Upper lobe of right lung (tissue), 1 donor: ENCODE data around the gene SERPINI1. TPM values are rescaled to one million over a fixed set of nuclear protein-coding genes. Genes with fewer than 3 reads are reported as not detected.

Experiments
- ATAC-seq: fragments of 200-7000 bp; cut with Tn5 transposase; one replicate; pipeline ENCODE4 v1.9.1; 2020; ENCODE audit warnings: mild to moderate bottlenecking, moderate library complexity
- DNase-seq: peaks from one replicate; pipeline ENCODE4 v3.0.0-alpha.2; 2020
- H3K27ac ChIP-seq: fragments of 200-600 bp; one replicate; pipeline ENCODE4 v1.8.0; 2022
- H3K27me3 ChIP-seq: fragments of 200-600 bp; one replicate; pipeline ENCODE4 v1.8.0; 2022; ENCODE audit warnings: mild to moderate bottlenecking
- H3K36me3 ChIP-seq: fragments of 200-600 bp; one replicate; pipeline ENCODE4 v1.8.0; 2022
- H3K4me1 ChIP-seq: fragments of 200-600 bp; one replicate; pipeline ENCODE4 v1.8.0; 2022
- H3K4me3 ChIP-seq: fragments of 200-600 bp; one replicate; pipeline ENCODE4 v1.8.0; 2022; ENCODE audit warnings: mild to moderate bottlenecking
- H3K9me3 ChIP-seq: fragments of 200-600 bp; one replicate; pipeline ENCODE4 v1.8.0; 2022
- intact Hi-C: fragments of 100-400 bp; cut with DNase I; formaldehyde crosslinking; loops from one replicate; pipeline ENCODE4 v1.11.0; 2022
- total RNA-seq: library from RNA; stranded (reverse); fragmentation: NEBNext Ultra II Directional; extraction: Animal tissue kit (Norgen Biotek cat#: 25700); gene quantifications from one replicate; pipeline ENCODE4 v1.2.1, GENCODE V29; 2021
- TF ChIP-seq, protein P1 (sequence below): fragments of 200-600 bp; IDR thresholded peaks from one replicate; pipeline ENCODE4 v1.8.0; 2022; ENCODE audit warnings: antibody characterized with exemption
- donor health status: DM: no; HTN: yes; CAD: no; lungs with severe emphysema.

Gene SERPINI1
- total RNA-seq, 1 donor from 2014 or later, result 7.1 TPM

DNA sequence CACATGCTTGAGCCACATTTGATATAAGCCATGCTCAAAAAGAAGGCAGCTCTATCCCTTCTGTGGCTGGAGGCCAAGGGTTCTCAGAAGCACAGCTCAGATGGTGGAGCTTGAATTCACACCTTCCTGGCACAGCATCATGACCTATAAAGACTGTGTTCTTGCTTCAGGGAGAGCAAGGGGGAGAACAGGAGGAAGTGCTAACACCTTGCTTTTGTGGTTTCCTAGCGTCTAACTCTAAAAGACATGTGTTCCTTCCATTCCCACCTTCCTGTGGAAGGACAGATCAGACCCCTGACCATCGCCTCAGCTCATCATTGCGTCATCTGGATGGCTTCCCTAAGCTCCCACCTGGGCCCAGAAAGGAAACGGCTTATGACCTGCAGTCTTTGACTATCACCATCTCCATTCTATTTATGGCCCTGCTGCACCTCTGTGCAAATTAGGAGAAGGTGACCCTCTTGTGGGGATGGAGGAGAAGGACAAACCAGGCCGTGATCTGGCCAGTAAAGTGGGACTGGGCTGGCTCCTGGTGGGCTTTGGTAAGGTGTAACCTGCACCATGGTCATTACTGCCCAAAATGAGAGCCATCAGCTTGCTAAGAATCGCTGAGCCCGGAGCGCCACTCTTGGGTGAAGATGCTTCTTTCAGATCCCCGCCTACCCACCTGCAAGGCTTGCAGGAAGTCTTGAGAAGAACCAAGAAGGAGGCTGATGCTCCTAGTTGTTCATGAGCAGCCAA is 128.5 kb downstream of the SERPINI1 start:
- Histone ChIP-seq H3K36me3 (no peaks in the 10 kb centered on the region), H3K4me3 (no peak overlapping the region), H3K4me1 (peaks cover 13% of the 10 kb centered on the region), H3K27me3 (no peaks in the 10 kb centered on the region), H3K27ac (no peak overlapping the region), H3K9me3 (no peaks in the 10 kb centered on the region)
- DNase-seq, result no peak
- ATAC-seq, result no peak
- TF ChIP-seq, protein P1, sequence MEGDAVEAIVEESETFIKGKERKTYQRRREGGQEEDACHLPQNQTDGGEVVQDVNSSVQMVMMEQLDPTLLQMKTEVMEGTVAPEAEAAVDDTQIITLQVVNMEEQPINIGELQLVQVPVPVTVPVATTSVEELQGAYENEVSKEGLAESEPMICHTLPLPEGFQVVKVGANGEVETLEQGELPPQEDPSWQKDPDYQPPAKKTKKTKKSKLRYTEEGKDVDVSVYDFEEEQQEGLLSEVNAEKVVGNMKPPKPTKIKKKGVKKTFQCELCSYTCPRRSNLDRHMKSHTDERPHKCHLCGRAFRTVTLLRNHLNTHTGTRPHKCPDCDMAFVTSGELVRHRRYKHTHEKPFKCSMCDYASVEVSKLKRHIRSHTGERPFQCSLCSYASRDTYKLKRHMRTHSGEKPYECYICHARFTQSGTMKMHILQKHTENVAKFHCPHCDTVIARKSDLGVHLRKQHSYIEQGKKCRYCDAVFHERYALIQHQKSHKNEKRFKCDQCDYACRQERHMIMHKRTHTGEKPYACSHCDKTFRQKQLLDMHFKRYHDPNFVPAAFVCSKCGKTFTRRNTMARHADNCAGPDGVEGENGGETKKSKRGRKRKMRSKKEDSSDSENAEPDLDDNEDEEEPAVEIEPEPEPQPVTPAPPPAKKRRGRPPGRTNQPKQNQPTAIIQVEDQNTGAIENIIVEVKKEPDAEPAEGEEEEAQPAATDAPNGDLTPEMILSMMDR, result no peak
- intact Hi-C loops, result no loop called here

DNA sequence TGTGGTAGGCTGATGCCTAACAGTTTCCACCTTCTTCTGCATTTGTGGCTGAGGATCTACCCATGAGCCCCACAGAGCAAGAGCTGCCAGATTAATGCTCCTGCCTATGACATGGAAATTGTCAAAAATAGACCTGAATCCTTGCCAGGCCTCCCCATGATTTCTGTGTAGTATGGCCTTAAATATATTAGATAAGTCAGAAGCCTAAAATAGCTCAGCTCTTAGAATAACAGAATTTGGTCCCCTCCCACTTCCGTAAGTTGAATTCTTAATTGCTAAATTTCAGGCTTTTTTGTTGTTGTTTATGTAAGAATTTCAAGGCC is 129.0 kb downstream of the SERPINI1 start:
- intact Hi-C loops, result no loop called here
- H3K27me3 ChIP-seq, result no peaks in the 10 kb centered on the region
- no peak overlapping the region for H3K27ac ChIP-seq
- H3K36me3 ChIP-seq, result no peaks in the 10 kb centered on the region
- H3K9me3 ChIP-seq, result no peaks in the 10 kb centered on the region
- peaks cover 13% of the 10 kb centered on the region for H3K4me1 ChIP-seq
- H3K4me3 ChIP-seq, result no peak overlapping the region
- TF ChIP-seq, protein P1, result no peak
- ATAC-seq (peak; percentile 19), DNase-seq (no peak)

DNA sequence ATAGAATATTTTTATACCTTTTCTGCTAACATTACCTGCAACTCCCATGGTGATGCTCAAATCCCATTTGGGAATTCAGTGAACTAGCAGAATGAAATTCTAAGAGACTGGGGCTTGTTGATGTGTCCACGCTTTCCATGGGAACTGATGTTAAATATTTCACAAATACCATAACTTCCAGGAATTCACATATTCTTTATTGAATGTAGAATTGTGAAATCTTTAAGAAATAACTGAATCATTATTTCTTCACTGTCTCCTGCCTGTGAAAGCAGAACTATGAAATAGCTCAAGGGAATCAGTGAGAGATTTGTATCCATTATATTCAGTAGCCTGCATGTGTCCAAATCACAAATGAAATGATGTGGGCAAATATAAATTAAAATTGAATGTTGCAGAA is 130.8 kb downstream of the SERPINI1 start:
- ATAC-seq (no peak), DNase-seq (no peak)
- H3K9me3 ChIP-seq, result no peaks in the 10 kb centered on the region
- TF ChIP-seq, protein P1, result no peak
- intact Hi-C loops, result no loop called here
- no peaks in the 10 kb centered on the region for H3K27me3 ChIP-seq
- peaks cover 9% of the 10 kb centered on the region for H3K4me1 ChIP-seq
- H3K27ac ChIP-seq, result no peak overlapping the region
- no peak overlapping the region for H3K4me3 ChIP-seq
- H3K36me3 ChIP-seq, result no peaks in the 10 kb centered on the region

DNA sequence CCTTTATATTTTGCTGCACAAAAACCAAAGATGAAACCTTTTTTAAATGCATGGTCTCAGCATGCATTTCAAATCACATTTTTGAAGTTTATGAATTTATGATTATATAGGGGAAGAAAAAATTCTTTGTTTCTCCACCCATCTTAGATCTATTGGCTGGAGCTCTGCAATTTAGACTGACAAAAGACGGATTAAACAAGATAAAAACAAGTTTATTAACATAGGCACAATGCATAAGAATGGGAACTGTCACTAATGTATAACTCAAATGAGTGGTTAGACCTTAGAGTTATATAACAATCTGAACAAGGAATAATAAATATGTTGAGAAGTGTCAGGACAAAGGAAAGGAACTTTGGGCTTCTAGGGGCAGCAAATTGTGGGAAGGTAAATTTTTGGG is 132.5 kb downstream of the SERPINI1 start:
- Histone ChIP-seq H3K36me3 (no peaks in the 10 kb centered on the region), H3K4me1 (peaks cover 2% of the 10 kb centered on the region), H3K27me3 (no peaks in the 10 kb centered on the region), H3K27ac (no peak overlapping the region), H3K9me3 (no peaks in the 10 kb centered on the region), H3K4me3 (no peak overlapping the region)
- intact Hi-C loops, result no loop called here
- DNase-seq (no peak), ATAC-seq (no peak)
- TF ChIP-seq, protein P1, result no peak

DNA sequence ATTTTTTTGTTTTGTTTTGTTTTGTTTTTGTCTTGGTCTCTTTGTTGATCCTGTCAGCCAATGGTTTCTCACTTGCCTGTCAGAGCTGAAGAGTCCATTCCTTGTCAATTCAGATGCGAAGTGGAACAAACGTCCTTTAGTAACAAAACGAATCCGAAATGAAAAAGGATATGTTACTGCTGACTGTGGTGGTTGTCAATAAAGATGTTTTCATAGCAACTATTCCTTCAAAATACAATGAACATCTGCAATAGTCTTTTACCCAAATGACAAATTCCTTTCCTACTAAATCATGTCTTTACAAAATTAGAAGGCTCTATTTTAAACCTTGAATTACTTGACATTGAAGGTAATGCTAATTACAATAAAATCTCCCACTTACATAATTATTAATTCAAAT is 134.7 kb downstream of the SERPINI1 start:
- DNase-seq (no peak), ATAC-seq (no peak)
- H3K9me3 ChIP-seq, result no peaks in the 10 kb centered on the region
- no peak overlapping the region for H3K27ac ChIP-seq
- no peaks in the 10 kb centered on the region for H3K27me3 ChIP-seq
- H3K36me3 ChIP-seq, result no peaks in the 10 kb centered on the region
- peaks cover 2% of the 10 kb centered on the region for H3K4me1 ChIP-seq
- no peak overlapping the region for H3K4me3 ChIP-seq
- TF ChIP-seq, protein P1, result no peak
- intact Hi-C loops, result no loop called here

DNA sequence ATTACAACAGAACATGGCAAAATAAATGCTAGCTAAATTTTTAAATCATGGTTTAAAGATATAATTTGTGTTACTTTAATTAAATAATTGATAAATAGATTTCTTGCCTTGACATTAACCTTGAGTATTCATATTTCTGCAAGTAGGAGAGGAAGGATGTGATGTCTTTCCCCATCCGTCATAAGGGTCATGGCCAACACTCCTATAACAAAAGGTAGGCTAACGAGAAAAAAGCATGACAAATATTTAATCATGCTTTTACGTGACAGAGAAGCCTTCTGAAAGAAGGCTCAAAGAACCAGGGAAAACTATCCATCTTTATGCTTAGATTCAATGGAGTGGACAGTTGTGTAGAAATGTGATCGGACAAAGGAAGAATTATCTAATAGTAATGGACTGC is 135.2 kb downstream of the SERPINI1 start:
- DNase-seq (no peak), ATAC-seq (no peak)
- TF ChIP-seq, protein P1, result no peak
- Histone ChIP-seq H3K36me3 (no peaks in the 10 kb centered on the region), H3K4me1 (peaks cover 2% of the 10 kb centered on the region), H3K27me3 (no peaks in the 10 kb centered on the region), H3K9me3 (no peaks in the 10 kb centered on the region), H3K27ac (no peak overlapping the region), H3K4me3 (no peak overlapping the region)
- intact Hi-C loops, result no loop called here
